PC-9 (cell line): Measurements from ENCODE around the gene PRPS2. TPM values are rescaled to one million over a fixed set of nuclear protein-coding genes. Genes with fewer than 3 reads are reported as not detected.

Experiments
- BruUV-seq: library from RNA; stranded (reverse); fragments of 400-500 nt; replicated peaks from 2 replicates; lab custom pipeline; 2021; lab: Mats Ljungman, UMichigan
- CTCF ChIA-PET: fragments of 300-600 bp; sonication (Branson Sonifier 250); formaldehyde crosslinking; loops from one replicate; lab custom pipeline; 2022; ENCODE audit warnings: antibody characterized with exemption; lab: Charles Lee
- POLR2A ChIA-PET: fragments of 300-600 bp; sonication (Branson Sonifier 250); formaldehyde crosslinking; loops from one replicate; lab custom pipeline; 2022; ENCODE audit warnings: antibody characterized with exemption; ENCODE audit not compliant: unreplicated experiment; lab: Charles Lee
- DNase-seq, 2 experiments: peaks; one replicate each; pipeline versions ENCODE4 v3.0.0 to v3.0.0-alpha.2; 2015 to 2022; ENCODE audit warnings: mixed read lengths in 1 of 2
- H2AFZ ChIP-seq: fragments of 200-600 bp; sonication (generic); 2 replicates; pipeline ENCODE4 v1.8.1; 2017; ENCODE audit warnings: antibody characterized with exemption
- H3F3A ChIP-seq: fragments of 200-600 bp; sonication (generic); 2 replicates; pipeline ENCODE4 v1.8.1; 2017; ENCODE audit warnings: antibody characterized with exemption, mild to moderate bottlenecking, low read depth; ENCODE audit not compliant: insufficient read depth
- H3K27ac ChIP-seq: fragments of 200-600 bp; sonication (generic); 2 replicates; pipeline ENCODE4 v1.6.1; 2016; ENCODE audit warnings: mixed run types
- H3K27me3 ChIP-seq: fragments of 200-600 bp; sonication (generic); 2 replicates; pipeline ENCODE4 v1.6.1; 2016; ENCODE audit warnings: low read depth, mixed run types; ENCODE audit not compliant: insufficient read depth
- H3K36me3 ChIP-seq: fragments of 200-600 bp; sonication (generic); 2 replicates; pipeline ENCODE4 v1.6.1; 2016; ENCODE audit warnings: low read depth, mixed run types
- H3K4me1 ChIP-seq: fragments of 200-600 bp; sonication (generic); replicated peaks from 2 replicates; pipeline ENCODE4 v1.6.1; 2016; ENCODE audit warnings: mixed run types; ENCODE audit not compliant: insufficient read depth
- H3K4me2 ChIP-seq: fragments of 200-600 bp; sonication (generic); 2 replicates; pipeline ENCODE4 v1.6.1; 2017; ENCODE audit warnings: mixed run types
- H3K4me3 ChIP-seq: fragments of 200-600 bp; sonication (generic); 2 replicates; pipeline ENCODE4 v1.6.1; 2016; ENCODE audit warnings: mixed run types
- H3K79me2 ChIP-seq: fragments of 200-600 bp; sonication (generic); 2 replicates; pipeline ENCODE4 v1.6.1; 2017; ENCODE audit warnings: low read depth, mixed run types
- H3K9me2 ChIP-seq: fragments of 200-600 bp; sonication (generic); 2 replicates; pipeline ENCODE4 v1.8.1; 2017; ENCODE audit warnings: mild to moderate bottlenecking; ENCODE audit not compliant: insufficient read depth
- H3K9me3 ChIP-seq: fragments of 200-600 bp; sonication (generic); 2 replicates; pipeline ENCODE4 v1.8.1; 2016; ENCODE audit warnings: low read depth; ENCODE audit not compliant: insufficient read depth
- H4K20me1 ChIP-seq: fragments of 200-600 bp; sonication (generic); 2 replicates; pipeline ENCODE4 v1.8.1; 2017; ENCODE audit not compliant: insufficient read depth
- EZH2 ChIP-seq: fragments of 200-600 bp; sonication (generic); IDR thresholded peaks from 2 replicates; pipeline ENCODE4 v1.8.0; 2017; ENCODE audit warnings: antibody characterized with exemption, low read depth
- intact Hi-C: fragments of 100-400 bp; cut with micrococcal nuclease; formaldehyde crosslinking; loops from one replicate; pipeline ENCODE4 v1.10.0; 2022; ENCODE audit not compliant: unreplicated experiment
- total RNA-seq: library from RNA; stranded (reverse); gene quantifications from 2 replicates; pipeline ENCODE4 v1.2.3, GENCODE V29; 2021
- TF ChIP-seq, protein P1 (sequence below): fragments of 200-600 bp; sonication (generic); conservative IDR thresholded peaks from 2 replicates; pipeline ENCODE4 v1.6.1; 2017; ENCODE audit warnings: mixed run types, antibody characterized with exemption, mild to moderate bottlenecking, moderate library complexity

Gene PRPS2
- total RNA-seq, 1 experiment from 2014 or later, result 107 TPM

DNA sequence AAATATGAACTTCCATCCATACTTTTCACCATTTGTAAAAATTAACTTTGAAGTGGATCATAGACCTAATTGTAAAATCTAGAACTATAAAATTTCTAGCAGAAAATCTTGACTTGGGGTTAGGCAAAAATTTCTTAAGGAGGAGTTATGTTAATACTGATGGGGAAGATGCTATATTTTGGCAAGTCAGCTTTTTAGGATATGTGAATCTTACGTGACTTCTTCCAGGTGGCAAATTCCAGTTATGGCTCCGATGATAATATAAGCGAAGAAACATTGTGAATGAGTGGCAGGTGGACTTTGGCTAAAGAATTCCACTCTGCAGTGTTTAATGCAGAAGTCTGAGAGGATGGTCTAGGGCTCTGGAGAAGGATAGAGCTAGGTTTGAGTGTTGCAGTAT is 1.5 kb downstream of the PRPS2 start:
- Histone ChIP-seq H3K4me2 (peak overlapping the region; percentile 80), H3K4me1 (peaks cover 10% of the 10 kb centered on the region; the same call in 1 of the 2 replicates), H3K9me2 (no peaks in the 10 kb centered on the region), H3K27me3 (no peaks in the 10 kb centered on the region), H3K27ac (no peak overlapping the region), H2AFZ (no peak overlapping the region), H3K4me3 (peak overlapping the region; percentile 80), H4K20me1 (no peaks in the 10 kb centered on the region), H3K36me3 (no peaks in the 10 kb centered on the region), H3K9me3 (no peaks in the 10 kb centered on the region), H3F3A (no peaks in the 10 kb centered on the region), H3K79me2 (peaks cover 32% of the 10 kb centered on the region)
- TF ChIP-seq, protein P1, sequence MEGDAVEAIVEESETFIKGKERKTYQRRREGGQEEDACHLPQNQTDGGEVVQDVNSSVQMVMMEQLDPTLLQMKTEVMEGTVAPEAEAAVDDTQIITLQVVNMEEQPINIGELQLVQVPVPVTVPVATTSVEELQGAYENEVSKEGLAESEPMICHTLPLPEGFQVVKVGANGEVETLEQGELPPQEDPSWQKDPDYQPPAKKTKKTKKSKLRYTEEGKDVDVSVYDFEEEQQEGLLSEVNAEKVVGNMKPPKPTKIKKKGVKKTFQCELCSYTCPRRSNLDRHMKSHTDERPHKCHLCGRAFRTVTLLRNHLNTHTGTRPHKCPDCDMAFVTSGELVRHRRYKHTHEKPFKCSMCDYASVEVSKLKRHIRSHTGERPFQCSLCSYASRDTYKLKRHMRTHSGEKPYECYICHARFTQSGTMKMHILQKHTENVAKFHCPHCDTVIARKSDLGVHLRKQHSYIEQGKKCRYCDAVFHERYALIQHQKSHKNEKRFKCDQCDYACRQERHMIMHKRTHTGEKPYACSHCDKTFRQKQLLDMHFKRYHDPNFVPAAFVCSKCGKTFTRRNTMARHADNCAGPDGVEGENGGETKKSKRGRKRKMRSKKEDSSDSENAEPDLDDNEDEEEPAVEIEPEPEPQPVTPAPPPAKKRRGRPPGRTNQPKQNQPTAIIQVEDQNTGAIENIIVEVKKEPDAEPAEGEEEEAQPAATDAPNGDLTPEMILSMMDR, result no peak
- TF ChIP-seq EZH2, result no peak
- CTCF ChIA-PET, result no interaction called here
- intact Hi-C loops, result no loop called here
- POLR2A ChIA-PET, result no interaction called here
- no TSS peak for BruUV-seq
- no peak for DNase-seq

DNA sequence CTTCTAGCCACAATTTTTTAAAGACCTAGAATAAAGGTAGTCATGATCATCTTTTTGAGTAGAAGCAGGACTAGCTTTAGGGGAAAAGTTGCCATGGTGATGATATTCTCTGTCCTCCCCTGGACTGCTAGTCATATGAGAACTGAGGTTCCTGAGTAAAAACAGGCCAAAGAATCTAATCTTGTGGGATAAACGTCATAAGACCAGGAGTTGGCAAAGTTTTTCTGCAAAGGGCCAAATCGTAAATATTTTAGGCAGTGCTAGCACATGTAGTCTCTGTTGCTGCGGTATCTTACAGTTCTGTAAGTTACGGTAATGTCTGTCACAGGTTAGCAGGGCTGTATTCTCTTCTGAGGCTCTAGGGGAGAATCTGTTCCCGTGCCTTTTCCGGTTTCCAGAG is 3.4 kb downstream of the PRPS2 start:
- Histone ChIP-seq H3K9me2 (no peaks in the 10 kb centered on the region), H3K4me1 (peaks cover 10% of the 10 kb centered on the region; the same call in 1 of the 2 replicates), H3K27ac (no peak overlapping the region), H3K4me3 (no peak overlapping the region), H3K27me3 (no peaks in the 10 kb centered on the region), H3K36me3 (no peaks in the 10 kb centered on the region), H3K79me2 (peaks cover 32% of the 10 kb centered on the region), H3K4me2 (no peak overlapping the region), H3F3A (no peaks in the 10 kb centered on the region), H4K20me1 (no peaks in the 10 kb centered on the region), H3K9me3 (no peaks in the 10 kb centered on the region), H2AFZ (no peak overlapping the region)
- POLR2A ChIA-PET, result no interaction called here
- intact Hi-C loops, result no loop called here
- TF ChIP-seq EZH2, result no peak
- TF ChIP-seq, protein P1, result no peak
- no TSS peak for BruUV-seq
- CTCF ChIA-PET, result no interaction called here
- no peak for DNase-seq

DNA sequence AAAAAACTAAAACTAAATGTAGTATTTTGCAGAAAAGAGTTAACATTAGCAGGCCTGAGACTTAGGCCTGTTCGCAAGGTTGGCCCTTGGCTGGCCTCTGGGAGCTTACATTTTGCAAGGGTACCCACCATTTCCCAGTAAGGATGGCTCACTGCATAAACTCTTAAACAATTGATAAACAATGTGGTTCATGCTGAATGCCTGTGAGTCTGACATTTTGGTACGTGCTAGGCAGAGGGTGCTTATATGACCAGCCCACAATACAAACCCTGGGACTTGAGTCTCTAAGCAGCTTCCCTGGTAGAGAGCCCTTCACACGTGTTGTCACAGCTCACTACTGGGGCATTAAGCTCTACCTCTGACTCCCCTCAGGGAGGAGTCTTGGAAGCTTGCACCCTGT is 7.4 kb downstream of the PRPS2 start:
- Histone ChIP-seq H4K20me1 (no peaks in the 10 kb centered on the region), H3K36me3 (no peaks in the 10 kb centered on the region), H3K79me2 (peaks cover 14% of the 10 kb centered on the region), H3K27ac (no peak overlapping the region), H3F3A (no peaks in the 10 kb centered on the region), H3K27me3 (no peaks in the 10 kb centered on the region), H3K9me3 (no peaks in the 10 kb centered on the region), H2AFZ (no peak overlapping the region), H3K4me1 (no peaks in the 10 kb centered on the region), H3K4me3 (no peak overlapping the region), H3K9me2 (no peaks in the 10 kb centered on the region), H3K4me2 (no peak overlapping the region)
- POLR2A ChIA-PET, result no interaction called here
- TF ChIP-seq EZH2, result no peak
- CTCF ChIA-PET, result no interaction called here
- intact Hi-C loops, result no loop called here
- DNase-seq, result no peak
- no TSS peak for BruUV-seq

DNA sequence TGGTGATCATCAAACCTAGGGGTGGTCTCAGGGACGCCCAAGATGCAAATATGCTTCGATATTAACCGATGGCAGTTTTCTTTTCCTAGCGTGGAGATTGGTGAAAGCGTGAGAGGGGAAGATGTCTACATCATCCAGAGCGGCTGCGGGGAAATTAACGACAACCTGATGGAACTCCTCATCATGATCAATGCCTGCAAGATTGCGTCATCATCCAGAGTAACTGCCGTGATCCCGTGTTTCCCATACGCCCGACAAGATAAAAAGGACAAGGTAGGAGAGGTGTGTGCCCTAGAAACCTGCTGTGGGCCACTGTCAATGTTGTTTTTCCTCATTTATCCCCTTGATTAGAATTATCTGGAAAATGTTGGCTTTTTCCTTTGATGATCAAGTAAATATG is 7.9 kb downstream of the PRPS2 start:
- no peaks in the 10 kb centered on the region for H3K27me3 ChIP-seq
- no peaks in the 10 kb centered on the region for H4K20me1 ChIP-seq
- peaks cover 9% of the 10 kb centered on the region for H3K79me2 ChIP-seq
- TF ChIP-seq EZH2, result no peak
- TF ChIP-seq, protein P1, result no peak
- no TSS peak for BruUV-seq
- no peak overlapping the region for H2AFZ ChIP-seq
- H3K27ac ChIP-seq, result no peak overlapping the region
- no peaks in the 10 kb centered on the region for H3K9me2 ChIP-seq
- no peaks in the 10 kb centered on the region for H3K36me3 ChIP-seq
- no peaks in the 10 kb centered on the region for H3F3A ChIP-seq
- POLR2A ChIA-PET, result no interaction called here
- CTCF ChIA-PET, result no interaction called here
- H3K4me1 ChIP-seq, result no peaks in the 10 kb centered on the region
- no peak overlapping the region for H3K4me3 ChIP-seq
- H3K4me2 ChIP-seq, result no peak overlapping the region
- intact Hi-C loops, result no loop called here
- DNase-seq, result no peak
- H3K9me3 ChIP-seq, result no peaks in the 10 kb centered on the region
